ENCODE results near the gene SYTL3.

DNA sequence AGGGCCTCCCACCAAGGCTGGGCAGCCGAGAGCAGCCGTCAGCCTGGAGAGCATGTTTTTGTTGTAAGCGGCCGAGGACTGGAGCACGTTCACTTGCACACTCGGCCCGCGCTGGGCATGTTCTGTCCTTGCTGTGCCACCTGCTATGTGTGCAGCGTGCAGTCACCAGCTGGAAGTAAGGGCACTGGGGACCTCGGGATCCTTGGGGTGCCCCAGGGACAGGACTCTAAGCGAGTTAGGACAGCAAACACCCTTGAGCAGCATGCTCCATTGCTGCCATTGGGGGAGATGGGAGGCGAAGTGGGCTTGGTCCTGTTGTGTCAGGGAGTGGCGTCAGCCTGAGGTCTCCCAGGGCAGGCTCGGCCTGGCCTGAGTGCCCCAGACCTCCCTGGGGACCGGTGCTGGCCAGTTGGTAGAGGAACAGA is 24.0 kb upstream of the SYTL3 start:
- TF ChIP-seq, protein P1, sequence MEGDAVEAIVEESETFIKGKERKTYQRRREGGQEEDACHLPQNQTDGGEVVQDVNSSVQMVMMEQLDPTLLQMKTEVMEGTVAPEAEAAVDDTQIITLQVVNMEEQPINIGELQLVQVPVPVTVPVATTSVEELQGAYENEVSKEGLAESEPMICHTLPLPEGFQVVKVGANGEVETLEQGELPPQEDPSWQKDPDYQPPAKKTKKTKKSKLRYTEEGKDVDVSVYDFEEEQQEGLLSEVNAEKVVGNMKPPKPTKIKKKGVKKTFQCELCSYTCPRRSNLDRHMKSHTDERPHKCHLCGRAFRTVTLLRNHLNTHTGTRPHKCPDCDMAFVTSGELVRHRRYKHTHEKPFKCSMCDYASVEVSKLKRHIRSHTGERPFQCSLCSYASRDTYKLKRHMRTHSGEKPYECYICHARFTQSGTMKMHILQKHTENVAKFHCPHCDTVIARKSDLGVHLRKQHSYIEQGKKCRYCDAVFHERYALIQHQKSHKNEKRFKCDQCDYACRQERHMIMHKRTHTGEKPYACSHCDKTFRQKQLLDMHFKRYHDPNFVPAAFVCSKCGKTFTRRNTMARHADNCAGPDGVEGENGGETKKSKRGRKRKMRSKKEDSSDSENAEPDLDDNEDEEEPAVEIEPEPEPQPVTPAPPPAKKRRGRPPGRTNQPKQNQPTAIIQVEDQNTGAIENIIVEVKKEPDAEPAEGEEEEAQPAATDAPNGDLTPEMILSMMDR (IDR thresholded peaks at IDR 0.05) = no peak
- TF ChIP-seq EP300 (IDR thresholded peaks at IDR 0.05; ENCODE audit: low read depth) (no peak), POLR2A (IDR thresholded peaks at IDR 0.05) (no peak), POLR2AphosphoS5 (IDR thresholded peaks at IDR 0.05) (no peak)
